Measurements from ENCODE around the gene EPHB2.
"Not testable (repeated sequence)": the region's sequence is repeated elsewhere in the genome, so short reads cannot be mapped to it uniquely, and the experiment has no call there.

EPHB2 gene

DNA sequence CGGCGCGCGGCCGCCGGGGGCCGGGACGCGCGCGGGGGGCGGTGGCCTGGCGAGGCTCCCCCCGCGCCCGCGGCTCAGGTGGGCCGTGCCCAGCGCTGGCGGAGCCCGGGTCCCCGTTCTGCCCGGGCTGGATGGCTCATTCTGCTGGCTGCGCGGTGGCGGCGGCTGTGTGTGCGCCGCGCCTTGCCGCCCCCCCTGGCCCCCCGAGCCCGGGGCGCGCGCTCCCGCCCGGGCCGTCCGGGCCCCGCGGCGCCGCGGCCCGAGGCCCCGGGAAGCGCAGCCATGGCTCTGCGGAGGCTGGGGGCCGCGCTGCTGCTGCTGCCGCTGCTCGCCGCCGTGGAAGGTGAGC, at the start of gene EPHB2:
EPHB2 (plus strand) TSS at position 139 of the 349 bp plus-strand sequence; CDS start at position 283, 144 bp downstream.
- no peaks in the 10 kb centered on the region for H3K9me3 ChIP-seq (replicated peaks in 1 of 11)
- no peak for TF ChIP-seq Cebpa-rat (IDR thresholded peaks at IDR 0.05)
- peak within 1 kb of the TSS; percentile 87 to 95 (median 93) for H3K27ac ChIP-seq
- H3K36me3 ChIP-seq = no peaks in the 10 kb centered on the region
- peaks cover 42 to 59% (median 51%) of the 10 kb centered on the region in 10 experiments for H3K4me1 ChIP-seq
- peak within 1 kb of the TSS; percentile 87 to 96 (median 92) for H3K4me2 ChIP-seq
- peak within 1 kb of the TSS; percentile 59 to 77 (median 66) for H3K4me3 ChIP-seq
- peaks cover 0 to 43% (median 25%) of the 10 kb centered on the region in 11 experiments; a peak in 15 of 22 replicates for H4K20me1 ChIP-seq
- H3K9ac ChIP-seq = peak within 1 kb of the TSS; percentile 83 to 97 (median 91)
- peaks cover 23 to 67% (median 57%) of the 10 kb centered on the region in 11 experiments for H3K27me3 ChIP-seq

DNA sequence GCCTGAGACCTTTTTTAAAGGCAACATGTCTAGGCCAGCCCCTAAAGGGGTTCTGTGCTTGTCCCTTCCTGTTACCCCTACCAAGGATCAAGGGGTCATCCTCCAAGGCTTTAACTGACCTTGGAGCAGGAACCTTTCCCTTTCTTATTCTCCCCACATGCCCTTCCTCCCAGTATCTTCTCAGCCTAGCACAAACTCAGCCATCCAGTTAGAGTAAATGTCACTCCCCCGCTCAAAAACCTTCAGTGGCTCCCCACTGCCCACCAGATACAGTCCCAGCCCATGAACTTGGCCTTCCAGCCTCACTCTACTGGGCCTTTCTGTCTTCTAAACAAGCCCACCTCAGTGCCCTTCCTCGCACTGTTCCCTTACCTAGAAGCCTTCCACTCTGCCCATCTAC, 48.8 kb upstream of the EPHB2 start:
- TF ChIP-seq Cebpa-rat (IDR thresholded peaks at IDR 0.05) = no peak
- H3K4me2 ChIP-seq = no peak overlapping the region
- H3K4me1 ChIP-seq = peaks cover 0 to 41% (median 0%) of the 10 kb centered on the region in 10 experiments; a peak in 4 of 20 replicates
- H3K27me3 ChIP-seq = no peaks in the 10 kb centered on the region
- no peak overlapping the region for H3K4me3 ChIP-seq
- H3K9me3 ChIP-seq (replicated peaks in 1 of 11) = no peaks in the 10 kb centered on the region
- H3K36me3 ChIP-seq = peaks cover 0 to 57% (median 0%) of the 10 kb centered on the region in 11 experiments; a peak in 6 of 22 replicates
- no peak overlapping the region for H3K27ac ChIP-seq
- no peak overlapping the region for H3K9ac ChIP-seq
- H4K20me1 ChIP-seq = peaks cover 0 to 70% (median 0%) of the 10 kb centered on the region in 11 experiments; a peak in 7 of 22 replicates

DNA sequence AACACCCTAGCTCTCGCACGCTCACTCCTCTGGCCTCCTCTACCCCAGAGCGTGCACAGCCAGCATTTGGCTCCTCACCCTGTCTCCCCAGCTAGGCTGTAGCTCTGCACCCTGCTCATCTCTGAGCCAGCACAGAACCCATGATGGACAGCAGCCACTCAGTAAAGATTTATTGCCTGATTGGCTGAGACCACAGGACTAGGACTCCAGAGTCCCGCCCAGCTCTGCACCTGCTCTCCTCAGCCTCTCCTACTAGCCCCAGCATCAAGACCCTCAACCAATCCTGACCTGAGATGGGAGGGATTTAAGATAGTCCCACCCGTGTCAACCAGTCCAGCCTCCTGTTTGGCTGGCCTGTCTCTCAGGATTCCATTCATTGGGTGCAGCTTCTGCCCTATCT, 48.3 kb upstream of the EPHB2 start:
- H3K27me3 ChIP-seq = no peaks in the 10 kb centered on the region
- H3K4me2 ChIP-seq = no peak overlapping the region
- no peak for TF ChIP-seq Cebpa-rat (IDR thresholded peaks at IDR 0.05)
- no peak overlapping the region for H3K9ac ChIP-seq
- no peaks in the 10 kb centered on the region for H3K9me3 ChIP-seq (replicated peaks in 1 of 11)
- peaks cover 0 to 37% (median 0%) of the 10 kb centered on the region in 10 experiments; a peak in 4 of 20 replicates for H3K4me1 ChIP-seq
- peaks cover 0 to 52% (median 0%) of the 10 kb centered on the region in 11 experiments; a peak in 6 of 22 replicates for H3K36me3 ChIP-seq
- no peak overlapping the region for H3K27ac ChIP-seq
- H3K4me3 ChIP-seq = no peak overlapping the region
- H4K20me1 ChIP-seq = peaks cover 0 to 65% (median 0%) of the 10 kb centered on the region in 11 experiments; a peak in 7 of 22 replicates

DNA sequence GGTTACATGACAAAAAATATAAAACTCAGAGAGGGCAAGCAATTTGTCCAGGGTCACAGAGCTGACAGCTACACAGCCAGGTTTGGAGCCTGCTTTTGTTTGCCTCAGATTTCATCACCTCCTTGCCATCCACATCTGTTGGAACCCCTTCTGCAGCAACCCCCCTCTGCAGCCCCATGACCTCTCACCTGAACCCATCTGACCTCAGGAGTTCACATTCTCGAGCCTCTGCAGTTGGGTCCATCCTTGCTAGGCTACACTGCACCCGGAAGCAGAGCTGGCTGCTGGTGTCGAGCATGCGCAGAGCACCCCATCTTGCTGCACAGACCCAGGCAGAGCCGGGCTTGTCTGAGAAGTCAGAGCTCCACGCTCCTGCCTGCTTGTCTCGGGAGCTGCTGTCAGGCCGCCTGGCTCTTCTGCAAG, 47.6 kb upstream of the EPHB2 start:
- Histone ChIP-seq H3K36me3 (peaks cover 0 to 46% (median 0%) of the 10 kb centered on the region in 11 experiments; a peak in 6 of 22 replicates), H3K27ac (no peak overlapping the region), H3K27me3 (no peaks in the 10 kb centered on the region), H3K9ac (no peak overlapping the region), H4K20me1 (peaks cover 0 to 58% (median 0%) of the 10 kb centered on the region in 11 experiments; a peak in 8 of 22 replicates), H3K9me3 (replicated peaks in 1 of 11) (no peaks in the 10 kb centered on the region), H3K4me1 (peaks cover 0 to 30% (median 0%) of the 10 kb centered on the region in 10 experiments; a peak in 4 of 20 replicates), H3K4me2 (no peak overlapping the region), H3K4me3 (no peak overlapping the region)
- no peak for TF ChIP-seq Cebpa-rat (IDR thresholded peaks at IDR 0.05)

DNA sequence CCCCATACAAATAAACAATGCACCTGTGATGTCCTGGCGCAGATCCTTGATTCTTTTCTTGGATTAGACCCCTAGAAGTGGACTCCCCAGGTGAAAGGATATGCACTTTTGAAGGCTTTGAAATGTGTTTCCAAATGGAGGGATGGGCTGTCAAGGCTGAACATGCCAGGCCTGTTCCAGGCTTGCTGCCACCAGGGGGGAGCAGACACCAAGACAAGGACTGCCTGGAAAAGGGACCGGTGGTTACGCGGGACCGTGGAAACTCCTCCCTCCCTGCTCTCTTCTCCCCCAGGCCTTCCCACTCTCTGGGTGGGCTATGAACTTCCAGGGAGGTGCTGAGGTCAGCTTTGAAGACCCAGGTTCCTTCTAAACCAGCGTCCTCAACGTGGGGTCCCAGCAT, 44.9 kb upstream of the EPHB2 start:
- Histone ChIP-seq H3K36me3 (peaks cover 0 to 18% (median 0%) of the 10 kb centered on the region in 11 experiments; a peak in 6 of 22 replicates), H3K4me3 (no peak overlapping the region), H3K4me2 (no peak overlapping the region), H3K27me3 (no peaks in the 10 kb centered on the region), H3K9me3 (replicated peaks in 1 of 11) (no peaks in the 10 kb centered on the region), H4K20me1 (peaks cover 0 to 31% (median 0%) of the 10 kb centered on the region in 11 experiments; a peak in 8 of 22 replicates), H3K27ac (no peak overlapping the region), H3K4me1 (peaks cover 0 to 8% (median 0%) of the 10 kb centered on the region in 10 experiments; a peak in 5 of 20 replicates), H3K9ac (no peak overlapping the region)
- TF ChIP-seq Cebpa-rat (IDR thresholded peaks at IDR 0.05) = no peak

DNA sequence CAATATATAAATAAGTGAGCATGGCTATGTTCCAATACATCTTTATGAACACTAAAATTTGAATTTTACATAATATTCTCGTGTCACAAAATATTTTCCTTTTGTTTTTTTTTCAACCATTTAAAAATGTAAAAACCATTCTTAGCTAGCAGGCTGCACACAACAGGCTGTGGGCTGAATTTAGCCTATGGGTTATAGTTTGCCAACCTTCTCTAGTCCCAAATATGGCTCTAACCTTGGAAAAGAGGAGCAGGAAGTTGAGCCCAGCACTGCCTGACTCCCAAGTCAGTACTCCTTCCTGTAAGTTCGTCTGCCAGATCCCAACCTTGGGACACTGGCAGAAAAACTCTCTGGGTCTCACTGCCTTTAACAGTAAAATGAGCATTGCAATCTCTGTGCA, 44.2 kb upstream of the EPHB2 start:
- no peaks in the 10 kb centered on the region for H3K9me3 ChIP-seq (replicated peaks in 1 of 11)
- H3K36me3 ChIP-seq = peaks cover 0 to 12% (median 0%) of the 10 kb centered on the region in 11 experiments; a peak in 5 of 22 replicates
- H4K20me1 ChIP-seq = peaks cover 0 to 24% (median 0%) of the 10 kb centered on the region in 11 experiments; a peak in 8 of 22 replicates
- no peaks in the 10 kb centered on the region for H3K27me3 ChIP-seq
- no peak overlapping the region for H3K9ac ChIP-seq
- TF ChIP-seq Cebpa-rat (IDR thresholded peaks at IDR 0.05) = no peak
- H3K4me2 ChIP-seq = no peak overlapping the region
- H3K4me1 ChIP-seq = peaks cover 0 to 8% (median 0%) of the 10 kb centered on the region in 10 experiments; a peak in 4 of 20 replicates
- no peak overlapping the region for H3K4me3 ChIP-seq
- H3K27ac ChIP-seq = no peak overlapping the region

DNA sequence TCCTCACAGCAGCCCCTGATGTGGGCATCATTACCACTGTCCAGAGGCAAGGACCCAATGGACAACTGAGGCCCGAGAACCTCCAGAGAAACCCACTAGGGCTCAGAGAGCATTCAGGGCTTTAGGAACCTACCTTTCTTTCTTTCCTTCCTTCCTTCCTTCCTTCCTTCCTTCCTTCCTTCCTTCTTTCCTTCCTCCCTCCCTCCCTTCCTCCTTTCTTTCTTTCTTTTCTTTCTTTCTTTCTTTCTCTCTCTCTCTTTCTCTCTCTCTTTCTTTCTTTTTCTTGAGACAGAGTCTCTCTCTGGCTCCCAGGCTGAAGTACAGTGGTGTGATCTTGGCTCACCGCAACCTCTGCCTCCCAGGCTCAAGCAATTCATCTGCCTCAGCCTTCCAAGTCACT, 41.8 kb upstream of the EPHB2 start:
- not testable (repeated sequence) for H3K4me1 ChIP-seq; H4K20me1 ChIP-seq; H3K36me3 ChIP-seq; H3K27ac ChIP-seq; H3K9ac ChIP-seq; H3K4me3 ChIP-seq; H3K9me3 ChIP-seq (replicated peaks in 1 of 11); H3K27me3 ChIP-seq
- H3K4me2 ChIP-seq = peak overlapping the region in 1 of 11 experiments; percentile 25; a peak in 1 of 22 replicates

DNA sequence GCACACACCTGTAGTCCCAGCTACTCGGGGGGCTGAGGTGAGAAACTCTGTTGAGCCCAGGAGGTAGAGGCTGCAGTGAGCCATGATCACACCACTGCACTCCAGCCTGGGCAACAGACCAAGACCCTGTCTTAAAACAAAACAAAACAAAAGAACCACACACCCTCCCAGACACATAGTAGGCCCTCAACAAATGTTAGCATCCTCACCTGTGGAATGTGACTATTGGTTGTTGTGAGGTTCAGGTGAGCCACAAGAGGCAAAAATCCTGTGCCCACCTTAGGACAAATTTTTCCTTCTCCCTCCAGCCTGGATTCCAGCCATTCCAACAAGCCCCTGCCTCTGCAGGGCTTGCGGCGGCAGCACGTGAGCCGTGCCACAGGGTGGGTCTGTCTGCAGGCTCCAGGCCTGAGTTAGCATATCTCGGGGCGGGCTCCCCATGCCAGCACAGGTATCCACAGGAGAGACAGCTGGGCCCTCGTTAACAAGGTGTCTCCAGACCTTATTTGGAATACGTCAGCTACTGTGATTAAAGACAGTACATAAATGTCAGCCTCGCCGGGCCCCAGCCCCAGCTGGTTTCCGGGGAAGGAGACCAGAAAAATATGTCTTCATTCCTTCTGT, 40.2 kb upstream of the EPHB2 start:
- Histone ChIP-seq H3K4me3 (no peak overlapping the region), H3K9me3 (replicated peaks in 1 of 11) (no peaks in the 10 kb centered on the region), H3K4me2 (no peak overlapping the region), H3K27me3 (no peaks in the 10 kb centered on the region), H3K9ac (no peak overlapping the region), H4K20me1 (peaks cover 0 to 9% (median 0%) of the 10 kb centered on the region in 11 experiments; a peak in 3 of 22 replicates), H3K27ac (no peak overlapping the region), H3K36me3 (no peaks in the 10 kb centered on the region), H3K4me1 (peaks cover 0 to 8% (median 0%) of the 10 kb centered on the region in 10 experiments; a peak in 4 of 20 replicates)
- no peak for TF ChIP-seq Cebpa-rat (IDR thresholded peaks at IDR 0.05)

DNA sequence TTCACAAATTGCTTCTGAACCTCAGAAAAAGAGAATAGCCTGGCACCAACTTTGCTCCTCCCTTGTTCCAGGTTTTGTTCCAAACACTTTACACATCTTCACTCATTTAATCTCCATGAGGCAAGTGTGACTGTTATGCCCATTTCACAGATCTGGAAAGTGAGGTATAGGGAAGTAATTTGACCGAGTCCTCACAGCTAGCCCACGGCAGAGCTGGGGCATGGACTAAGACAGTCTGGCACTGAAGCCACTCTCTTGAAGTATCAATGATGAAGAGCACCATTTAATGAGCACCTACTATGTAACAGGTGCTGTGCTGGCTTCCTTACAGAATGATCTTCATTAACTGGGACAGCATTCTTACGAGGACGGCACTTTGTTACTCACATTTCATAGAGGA, 38.6 kb upstream of the EPHB2 start:
- H4K20me1 ChIP-seq = peaks cover 0 to 10% (median 0%) of the 10 kb centered on the region in 11 experiments; a peak in 3 of 22 replicates
- H3K36me3 ChIP-seq = no peaks in the 10 kb centered on the region
- no peak overlapping the region for H3K9ac ChIP-seq
- H3K27ac ChIP-seq = no peak overlapping the region
- H3K9me3 ChIP-seq (replicated peaks in 1 of 11) = no peaks in the 10 kb centered on the region
- no peak for TF ChIP-seq Cebpa-rat (IDR thresholded peaks at IDR 0.05)
- no peaks in the 10 kb centered on the region for H3K27me3 ChIP-seq
- H3K4me1 ChIP-seq = peaks cover 0 to 8% (median 0%) of the 10 kb centered on the region in 10 experiments; a peak in 4 of 20 replicates
- H3K4me3 ChIP-seq = no peak overlapping the region
- no peak overlapping the region for H3K4me2 ChIP-seq
